GM18870 (cell line): ENCODE data around the gene LRMDA.

Experiments
- ATAC-seq: cut with Tn5 transposase; IDR thresholded peaks from one replicate; pipeline ENCODE4 v1.9.1; 2021; ENCODE audit warnings: moderate library complexity; ENCODE audit not compliant: unreplicated experiment

Gene LRMDA

DNA sequence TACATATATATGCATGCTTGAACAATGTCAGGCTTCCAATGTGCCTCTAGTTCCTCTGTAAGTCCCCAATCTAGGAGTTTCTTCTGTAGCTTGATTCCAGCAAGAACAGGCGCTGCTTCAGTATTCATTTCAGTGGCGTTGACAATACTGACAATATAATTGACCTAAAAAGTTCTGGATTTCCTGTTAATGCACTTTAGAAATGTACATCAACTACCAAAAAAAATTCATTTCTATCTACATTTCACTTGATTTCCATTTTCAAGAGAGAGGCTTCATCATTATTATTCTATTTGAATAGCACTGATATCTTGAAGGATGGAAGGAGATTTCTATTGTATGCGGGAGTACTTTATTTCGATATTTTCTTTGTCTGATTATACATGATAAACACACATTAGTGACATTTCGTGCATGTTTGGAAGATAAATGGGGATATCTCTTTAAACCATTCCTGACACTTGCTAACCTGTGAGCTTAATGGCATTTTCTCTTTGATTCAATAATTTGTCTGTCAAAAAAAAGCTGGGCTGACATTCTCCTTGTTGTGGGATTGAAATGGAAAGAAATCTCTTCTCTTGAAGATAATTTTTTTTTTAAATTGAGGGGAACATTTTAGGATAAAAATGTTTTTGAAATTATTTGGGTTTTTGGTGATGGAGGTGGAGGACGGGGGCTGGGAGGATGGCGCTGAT, 568.2 kb downstream of the LRMDA start:
- no peak for ATAC-seq

DNA sequence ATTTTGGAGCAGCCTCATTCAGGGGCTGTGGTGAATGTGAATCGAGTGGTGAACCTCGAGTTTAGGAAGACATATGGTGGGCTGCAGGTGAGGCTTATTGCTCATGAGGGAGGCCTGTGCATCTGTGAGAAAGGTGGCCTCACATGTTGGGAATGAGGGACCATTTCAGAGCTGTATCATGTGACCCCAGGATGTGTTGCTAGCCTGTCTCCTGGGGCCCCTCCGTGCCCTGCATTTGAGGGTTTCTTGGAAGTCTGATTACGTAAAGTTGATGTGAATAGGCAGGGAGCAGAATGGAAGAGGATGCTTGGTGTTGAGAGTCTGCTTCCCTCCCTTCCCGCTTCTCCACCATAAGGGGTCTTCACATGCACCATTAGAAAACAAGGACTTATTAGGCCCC, 569.1 kb downstream of the LRMDA start:
- no peak for ATAC-seq

DNA sequence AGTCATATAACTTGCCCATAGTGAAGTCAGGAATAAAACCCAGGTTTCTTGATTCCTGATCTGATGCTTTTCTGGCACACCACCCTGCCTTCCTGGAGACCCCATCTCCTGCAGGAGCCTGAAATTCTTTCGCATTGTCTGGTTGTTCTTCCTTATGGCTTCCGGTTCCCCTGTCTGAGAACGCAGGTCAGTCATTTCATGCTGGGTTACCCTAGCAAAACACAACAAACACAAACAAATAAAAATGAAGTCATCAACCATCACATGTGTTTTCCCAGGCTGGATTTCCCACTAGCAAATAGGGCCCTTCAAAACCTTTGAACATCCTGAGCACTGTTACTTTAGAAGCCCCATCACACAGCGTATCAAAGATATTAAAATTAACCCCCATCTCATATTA, 569.6 kb downstream of the LRMDA start:
- no peak for ATAC-seq

DNA sequence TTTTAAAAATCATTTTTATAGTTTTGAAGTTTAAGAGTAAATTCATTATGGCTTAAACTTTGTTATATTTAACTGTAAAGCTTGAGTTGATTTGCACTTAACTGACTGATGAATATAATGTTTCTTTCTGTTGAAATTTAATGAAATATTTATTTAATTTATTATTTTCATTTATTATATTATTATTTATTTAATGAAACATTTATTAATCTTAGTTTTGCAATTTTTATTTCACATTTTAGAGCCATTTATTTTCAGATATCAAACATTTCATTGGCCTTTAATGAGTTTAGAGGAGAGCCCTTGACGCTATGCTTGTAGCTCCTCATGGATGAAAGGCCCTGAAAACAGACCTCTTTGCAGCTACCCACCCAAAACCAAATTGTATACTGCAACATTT, 570.0 kb downstream of the LRMDA start:
- ATAC-seq, result no peak

DNA sequence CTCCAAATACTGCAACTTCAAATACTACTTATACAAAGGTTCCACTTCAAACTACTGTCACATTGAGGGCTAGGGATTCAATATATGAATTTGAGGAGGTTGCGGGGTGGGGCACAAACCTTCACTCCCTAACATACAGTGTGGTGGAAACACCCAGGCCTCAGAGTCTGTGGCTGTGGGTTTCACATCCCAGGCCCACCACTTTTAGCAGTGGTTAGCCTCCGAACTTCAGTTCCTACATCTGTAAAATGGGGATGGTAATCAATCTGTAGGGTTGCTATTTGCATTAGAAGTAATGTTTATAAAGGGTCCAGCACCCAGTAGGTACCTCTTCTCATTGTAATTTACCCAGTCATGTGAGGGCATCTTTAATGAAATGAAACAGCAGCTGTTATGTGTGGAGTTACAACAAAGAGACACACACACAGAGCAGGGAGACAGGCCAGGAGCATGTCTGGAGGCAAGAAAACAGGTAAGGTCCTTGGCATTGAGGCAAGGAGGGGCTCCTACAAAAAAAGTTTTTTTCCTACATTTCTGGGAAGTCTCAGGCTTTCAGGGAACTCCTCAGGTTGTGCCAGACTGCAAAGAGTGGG, 570.9 kb downstream of the LRMDA start:
- ATAC-seq, result no peak

DNA sequence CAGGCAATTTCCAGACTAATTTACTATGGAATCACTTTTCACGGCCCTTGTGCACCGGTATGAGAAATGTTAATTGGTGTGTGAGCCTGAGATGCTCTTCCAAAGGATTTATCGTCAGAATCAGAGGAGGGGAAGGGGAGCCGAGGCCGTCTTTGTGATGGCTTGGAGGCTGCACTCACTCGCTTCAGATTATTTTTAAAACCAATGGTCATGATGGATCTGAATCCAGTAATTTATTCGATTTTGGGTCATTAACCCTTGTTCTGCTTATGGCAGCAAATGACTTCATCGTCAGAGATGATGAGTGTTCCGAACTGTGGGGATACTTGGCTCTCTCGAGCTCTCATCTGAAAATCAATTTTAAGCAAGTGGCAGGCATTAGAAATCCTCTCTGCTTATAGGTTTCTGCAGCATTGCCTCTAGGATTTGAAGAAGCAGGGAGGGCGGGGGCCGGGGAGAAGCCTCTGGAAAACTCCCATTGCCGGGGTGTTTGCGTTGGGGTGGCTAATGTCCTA, 576.3 kb downstream of the LRMDA start:
- ATAC-seq, result no peak

DNA sequence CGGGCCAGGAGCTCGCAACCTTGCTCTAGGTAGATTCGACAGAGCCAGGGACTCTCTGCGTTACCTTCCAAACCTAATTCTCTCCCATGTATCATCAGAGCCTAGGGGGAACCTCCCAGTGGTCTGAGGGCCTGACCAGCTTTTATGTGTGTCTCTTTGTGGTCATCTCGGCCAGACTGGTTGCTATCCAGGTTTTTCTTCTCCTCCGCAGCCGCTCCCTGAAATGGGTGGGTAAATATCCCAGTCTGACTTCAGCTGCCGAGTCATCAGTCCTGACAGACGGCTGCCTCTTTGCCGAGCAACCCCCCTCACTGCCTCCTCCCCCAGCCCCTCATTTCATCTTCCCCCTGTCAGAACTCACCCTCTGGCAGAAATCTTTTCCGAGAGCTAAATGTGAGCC, 578.1 kb downstream of the LRMDA start:
- no peak for ATAC-seq

DNA sequence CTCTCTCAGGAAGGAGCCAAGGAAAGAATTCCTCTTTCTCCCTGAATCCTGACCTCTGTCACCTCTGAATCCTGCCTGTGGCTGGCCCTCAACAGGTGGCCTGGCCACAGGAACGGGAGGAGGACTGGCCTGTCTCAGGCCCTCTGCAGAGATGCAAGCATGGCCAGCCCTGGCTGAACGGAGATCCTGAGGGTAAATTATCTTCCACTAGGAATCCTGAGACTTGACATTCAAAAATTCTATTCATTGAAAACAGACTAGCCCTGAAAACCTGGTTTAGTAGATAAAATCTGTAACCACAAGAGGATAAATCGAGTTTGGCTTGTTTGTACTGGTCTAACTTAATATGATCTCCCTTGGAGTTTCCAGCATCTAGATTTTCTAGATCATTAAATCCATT, 579.3 kb downstream of the LRMDA start:
- no peak for ATAC-seq

DNA sequence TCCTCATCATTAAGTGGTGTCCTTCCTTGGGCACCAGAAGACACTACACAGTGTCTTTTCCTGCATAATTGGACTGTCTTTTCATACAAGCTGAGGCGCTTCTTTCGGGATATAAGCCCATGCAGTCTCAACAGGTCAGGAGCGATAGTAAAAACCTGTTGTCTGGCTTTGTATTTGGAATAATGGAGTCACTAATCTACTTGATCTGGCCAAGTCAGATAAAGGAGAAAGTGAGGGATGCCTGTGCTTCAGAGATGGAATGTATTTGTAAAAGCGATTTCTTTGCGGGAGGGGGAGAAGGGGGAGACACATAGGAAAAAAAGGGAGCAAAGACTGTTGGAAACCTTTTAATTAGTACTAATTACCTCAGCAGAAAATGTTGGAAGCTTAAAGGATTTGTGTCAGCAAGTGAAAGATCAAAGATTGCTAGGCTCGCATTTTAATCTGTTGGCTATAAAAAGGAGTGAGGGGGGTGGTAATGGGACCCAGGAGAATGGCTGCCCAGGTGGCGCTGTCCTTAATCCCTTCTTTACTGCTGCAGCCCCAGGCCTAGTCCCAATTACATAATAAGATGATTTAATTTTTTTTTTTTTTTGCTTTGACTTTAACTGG, 581.4 kb downstream of the LRMDA start:
- ATAC-seq, result no peak

DNA sequence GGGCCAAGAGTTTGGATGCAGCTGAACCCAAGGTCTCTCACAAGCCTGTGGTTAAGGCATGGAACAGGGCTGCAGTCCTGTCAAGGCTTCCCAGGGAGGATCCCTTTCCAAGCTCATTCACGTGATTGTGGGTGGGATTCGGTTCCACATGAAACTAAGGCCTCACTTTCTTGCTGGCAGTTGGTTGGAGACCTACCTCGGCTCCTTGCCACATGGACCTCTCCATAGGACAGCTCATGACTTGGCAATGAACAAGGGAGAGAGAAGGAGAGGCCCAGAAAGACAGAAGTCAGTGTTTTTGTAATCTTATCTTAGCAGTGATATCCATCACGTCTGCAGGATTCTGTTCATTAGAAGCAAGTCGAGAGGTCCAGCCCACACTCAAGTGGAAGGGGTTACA, 583.8 kb downstream of the LRMDA start:
- no peak for ATAC-seq

DNA sequence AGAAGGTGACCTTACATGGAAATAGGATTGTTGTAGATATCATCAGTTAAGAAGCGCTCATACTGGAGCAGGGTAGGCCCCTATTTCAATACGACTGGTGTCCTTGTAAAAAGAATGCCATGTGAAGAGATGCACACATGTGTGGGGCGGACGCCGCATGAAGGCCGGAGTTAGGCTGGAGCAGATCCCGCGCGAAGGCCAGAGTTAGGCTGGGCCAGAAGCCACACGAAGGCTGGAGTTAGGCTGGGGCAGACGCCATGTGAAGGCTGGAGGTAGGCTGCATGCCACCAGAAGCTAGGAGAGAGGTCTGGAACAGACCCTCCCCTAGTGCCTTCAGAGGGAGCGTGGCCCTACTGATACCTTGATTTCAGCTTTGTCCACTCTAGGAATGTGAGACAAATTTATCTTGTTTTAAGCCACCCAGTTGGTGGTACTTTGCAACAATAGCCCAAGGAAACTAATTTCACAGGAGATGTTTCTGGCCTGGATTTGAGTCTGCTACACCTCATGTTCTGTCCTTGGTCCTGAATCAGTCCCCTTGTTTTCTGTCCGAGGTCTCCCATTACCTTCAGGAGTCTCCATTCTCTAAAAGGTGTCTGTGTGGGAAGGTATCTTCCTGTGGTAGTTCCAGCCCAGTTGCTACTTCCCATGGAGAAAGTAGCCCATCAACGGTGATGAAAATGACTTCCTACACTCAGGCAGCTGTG, 585.8 kb downstream of the LRMDA start:
- no peak for ATAC-seq

DNA sequence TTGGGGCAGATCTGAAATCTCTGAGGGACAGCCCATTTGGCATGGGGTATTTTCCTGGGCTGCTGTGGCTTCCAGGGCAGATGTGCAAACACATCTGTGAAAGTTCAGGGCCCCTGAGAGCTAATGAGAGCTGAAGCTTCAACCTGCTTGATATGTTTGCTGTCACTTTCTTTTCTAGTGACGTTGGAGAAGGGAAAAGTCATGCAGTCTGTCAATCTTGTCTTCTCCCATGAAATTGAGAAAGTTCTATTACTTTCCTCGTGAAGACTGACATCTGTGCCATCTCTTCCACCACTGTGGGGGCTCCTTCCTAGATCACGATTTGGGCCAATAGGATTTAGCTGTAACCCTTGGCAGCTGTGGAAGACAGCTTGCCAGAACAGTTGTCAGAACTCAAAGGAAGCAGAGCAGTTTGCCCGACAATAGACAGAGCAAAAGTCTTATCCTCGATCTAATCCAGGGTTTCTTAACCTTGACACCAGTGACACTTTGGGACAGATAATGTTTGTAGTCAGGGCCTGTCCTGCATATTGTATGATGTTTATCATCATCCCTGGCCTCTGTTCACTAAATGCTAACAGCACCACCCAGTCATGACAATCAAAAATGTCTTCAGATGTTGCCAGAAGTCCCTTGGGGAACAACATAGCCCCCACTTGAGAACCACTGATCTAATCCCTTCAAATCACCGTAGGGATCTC, 586.5 kb downstream of the LRMDA start:
- ATAC-seq, result no peak

DNA sequence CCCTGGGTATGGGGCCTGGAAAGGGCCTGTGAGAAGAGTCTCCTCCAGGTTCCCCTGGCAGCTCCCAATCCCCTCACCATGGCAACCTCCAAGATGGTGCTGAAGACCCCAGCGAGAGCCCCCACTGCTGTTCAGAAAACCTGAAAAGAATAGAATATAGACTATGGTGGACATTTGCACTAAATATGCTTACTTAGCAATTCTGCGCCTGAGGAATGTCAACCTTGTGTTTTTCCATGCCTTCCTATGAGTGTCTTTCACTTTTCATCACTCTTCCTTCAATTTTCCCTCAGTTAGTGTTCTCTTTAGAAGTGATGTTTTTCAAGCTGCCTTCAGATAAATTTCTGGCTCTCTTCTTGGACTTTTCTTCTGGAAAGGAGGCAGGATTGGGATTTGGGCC, 589.2 kb downstream of the LRMDA start:
- no peak for ATAC-seq

DNA sequence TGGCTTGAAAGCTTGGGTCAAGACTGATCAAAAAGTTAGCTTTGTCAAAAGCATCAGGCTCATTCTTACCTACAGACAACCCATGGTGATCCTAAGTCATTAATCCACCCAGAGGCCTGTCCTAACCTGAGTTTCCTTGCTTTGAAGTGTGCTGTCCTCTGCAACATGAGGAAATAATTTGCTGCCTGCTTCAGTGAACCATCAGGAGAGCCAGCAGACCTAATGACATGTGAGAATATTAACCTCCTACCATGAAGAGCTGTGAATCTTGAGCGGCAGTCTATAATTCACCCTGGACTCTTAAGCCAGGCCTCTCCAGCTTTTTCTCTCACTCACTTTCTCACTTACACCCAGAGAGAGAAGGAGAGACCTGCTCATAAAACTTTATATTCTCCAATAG, 590.0 kb downstream of the LRMDA start:
- ATAC-seq, result no peak

DNA sequence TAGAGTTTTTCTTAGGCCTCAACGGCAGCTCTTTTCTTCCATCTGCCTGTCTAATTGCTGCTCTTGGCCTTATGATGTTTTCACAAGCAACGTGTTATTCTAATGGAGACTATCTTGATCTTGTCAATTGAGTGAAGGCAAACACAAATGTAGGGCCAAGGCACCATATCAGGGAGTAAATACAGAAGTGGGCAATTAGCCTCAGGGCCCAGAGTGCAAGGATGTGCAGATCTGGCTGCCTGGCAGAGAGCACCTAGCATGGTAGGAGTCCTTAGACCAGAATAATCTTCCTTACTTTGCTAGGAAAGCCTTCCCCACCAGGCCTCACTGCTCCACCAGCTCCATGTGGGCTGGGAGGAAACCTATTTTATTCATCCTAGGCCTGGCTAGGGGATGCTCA, 590.9 kb downstream of the LRMDA start:
- no peak for ATAC-seq

DNA sequence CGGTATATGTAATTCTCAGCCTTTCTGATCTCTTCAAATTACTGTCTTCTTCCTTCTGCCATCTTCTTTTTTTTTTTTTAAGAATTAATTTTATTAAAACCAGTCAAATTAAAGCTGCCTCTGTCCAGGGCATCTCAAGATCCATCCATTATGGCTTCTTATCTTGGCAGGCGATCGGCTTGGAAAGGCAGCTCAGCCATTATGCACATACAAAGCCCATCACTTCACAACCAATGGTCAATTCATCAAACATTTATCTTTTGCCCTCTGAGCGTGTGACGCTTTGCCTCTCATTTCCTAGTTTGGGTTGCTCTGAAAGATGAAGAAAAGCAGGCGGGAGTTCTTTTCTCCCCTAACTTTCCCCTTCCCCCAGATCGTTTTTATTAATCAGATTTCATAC, 591.6 kb downstream of the LRMDA start:
- no peak for ATAC-seq

DNA sequence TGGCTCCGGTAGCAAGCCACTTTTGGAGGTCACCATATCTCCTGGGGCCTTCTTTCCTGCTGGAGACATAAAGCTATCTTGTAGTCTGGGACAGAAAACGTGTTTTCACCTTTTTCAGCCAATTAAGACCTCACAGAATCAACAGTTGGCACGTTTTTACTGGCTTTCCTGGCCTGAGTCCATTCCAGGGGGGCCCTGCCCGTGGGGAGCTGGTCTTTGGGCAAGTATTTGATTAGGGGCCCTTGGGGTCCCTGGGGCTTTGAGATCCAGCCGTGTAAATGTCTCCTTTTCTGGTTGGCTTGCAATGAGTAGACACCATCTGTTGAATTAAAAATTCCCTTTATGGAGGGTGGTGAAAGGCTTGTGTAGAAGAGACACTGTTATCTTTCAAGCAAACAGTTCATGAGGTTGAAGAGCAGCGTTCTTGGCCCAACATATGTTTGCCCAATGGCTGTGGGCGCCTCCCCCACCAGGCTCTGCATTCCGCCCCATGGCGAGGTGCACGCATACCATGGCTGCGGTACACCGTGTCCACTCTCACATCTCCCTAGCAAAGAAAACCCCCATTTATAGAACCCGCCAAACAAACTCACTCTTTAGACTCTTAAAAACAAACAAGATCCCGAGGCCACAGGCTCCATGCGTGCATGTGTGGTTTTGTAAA, 593.2 kb downstream of the LRMDA start:
- no peak for ATAC-seq

DNA sequence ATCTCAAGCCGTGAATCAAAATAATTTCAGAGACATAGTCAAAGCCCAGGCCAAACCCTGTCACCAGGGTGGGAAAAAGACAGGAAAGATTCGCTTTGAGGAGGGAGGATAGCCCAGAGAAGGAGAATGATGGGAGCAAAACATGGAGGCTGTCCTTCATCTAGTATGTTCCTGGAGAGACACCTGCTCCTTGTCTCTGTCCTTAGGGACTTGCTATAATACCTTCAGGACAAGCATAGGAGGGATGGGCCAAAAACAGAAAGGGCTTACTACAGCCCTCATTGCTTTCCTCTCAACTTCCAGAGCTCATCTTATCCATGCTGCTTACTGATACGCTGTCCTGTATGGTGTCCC, 593.7 kb downstream of the LRMDA start:
- no peak for ATAC-seq

DNA sequence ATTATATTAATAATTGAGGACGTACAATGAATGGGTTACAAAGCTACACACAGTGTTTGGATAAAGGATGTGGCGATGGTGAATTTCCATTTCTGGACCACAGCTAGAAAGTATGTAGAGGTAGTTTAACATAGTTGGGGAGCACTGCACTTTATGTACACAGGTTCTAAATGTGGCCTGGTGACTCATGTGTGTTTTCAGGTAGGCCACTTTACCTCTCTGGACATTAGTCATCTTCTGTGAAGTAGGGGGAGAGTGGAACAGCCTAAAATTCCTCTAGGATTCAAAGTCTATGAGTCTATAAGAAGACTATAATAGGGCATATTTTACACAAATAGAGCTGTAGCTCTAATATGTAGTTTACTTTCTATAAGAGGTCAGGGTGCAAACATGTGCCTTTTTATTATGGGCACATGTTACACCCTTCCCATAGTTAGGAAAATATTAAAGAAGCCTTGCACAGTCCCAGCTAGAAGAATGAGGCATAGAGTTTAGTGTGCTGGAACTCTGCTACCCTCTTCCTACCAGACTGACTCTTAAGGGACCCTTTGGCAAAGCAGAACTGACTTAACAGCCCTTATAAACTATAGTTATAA, 594.9 kb downstream of the LRMDA start:
- ATAC-seq, result no peak

DNA sequence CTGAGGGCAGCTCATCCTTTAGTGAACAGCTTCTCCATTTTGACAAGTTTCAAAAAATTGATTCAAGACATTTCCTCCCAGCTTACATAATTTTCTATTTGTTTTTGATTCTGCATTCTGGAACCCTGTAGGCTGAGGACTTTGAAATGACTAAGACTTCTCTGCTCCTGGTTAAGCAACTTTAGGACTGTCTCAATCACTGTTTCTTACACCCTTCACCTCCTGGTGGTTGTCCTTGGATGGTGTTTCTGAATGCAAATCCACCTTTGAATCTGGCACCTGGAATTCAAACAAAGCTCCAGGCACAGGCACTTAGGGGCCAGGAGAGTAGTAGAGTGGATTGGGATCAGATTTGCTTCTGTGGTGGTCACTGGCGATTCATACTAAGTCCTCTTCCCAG, 595.5 kb downstream of the LRMDA start:
- ATAC-seq, result no peak
